ENCODE results near the gene NAA10.

The NAA10 gene

GRCh38 chrX:153883163-153883843 lies 51.5 kb downstream of the NAA10 start:
- DNase-seq = no peak

- DNase-seq = no peak
Observed at GRCh38 chrX:153882557-153882956, 52.3 kb downstream of the NAA10 start.

DNA sequence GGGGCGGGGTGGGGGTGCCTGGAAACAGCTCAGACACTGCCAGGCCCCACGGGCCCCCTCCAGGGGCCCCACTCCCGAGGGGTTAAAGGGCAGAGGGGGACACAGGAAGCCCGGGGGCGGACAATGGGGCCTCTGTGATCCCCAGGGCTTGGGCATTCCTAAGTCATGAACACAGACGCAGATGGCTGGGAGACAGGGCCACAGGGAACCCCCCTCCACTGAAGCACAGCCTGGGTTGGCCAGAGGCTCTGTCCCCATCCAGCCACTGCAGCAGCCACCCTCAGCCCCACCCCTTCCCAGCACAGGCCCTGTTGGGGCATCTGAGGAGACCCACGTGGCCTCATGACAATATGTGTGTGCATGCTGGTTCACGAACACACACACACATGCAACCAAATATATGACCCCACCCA lies 52.7 kb downstream of the NAA10 start:
- DNase-seq = no peak

GRCh38 chrX:153881281-153881680 lies 53.6 kb downstream of the NAA10 start:
- no peak for DNase-seq

GRCh38 chrX:153880440-153880815 lies 54.4 kb downstream of the NAA10 start:
- no peak for DNase-seq

- no peak for DNase-seq
Observed at GRCh38 chrX:153879741-153880439, 54.9 kb downstream of the NAA10 start.

Measured in fibroblast of skin of abdomen (primary cell).